Measurements from ENCODE around the gene NCAPH2. TPM values are rescaled to one million over a fixed set of nuclear protein-coding genes. Genes with fewer than 3 reads are reported as not detected.
A peak's percentile ranks its signal among the peaks of the same experiment; 100 is the strongest.

The NCAPH2 gene
- polyA plus RNA-seq, 3 donors, result 12.5 to 23.6 (median 18.1) TPM

DNA sequence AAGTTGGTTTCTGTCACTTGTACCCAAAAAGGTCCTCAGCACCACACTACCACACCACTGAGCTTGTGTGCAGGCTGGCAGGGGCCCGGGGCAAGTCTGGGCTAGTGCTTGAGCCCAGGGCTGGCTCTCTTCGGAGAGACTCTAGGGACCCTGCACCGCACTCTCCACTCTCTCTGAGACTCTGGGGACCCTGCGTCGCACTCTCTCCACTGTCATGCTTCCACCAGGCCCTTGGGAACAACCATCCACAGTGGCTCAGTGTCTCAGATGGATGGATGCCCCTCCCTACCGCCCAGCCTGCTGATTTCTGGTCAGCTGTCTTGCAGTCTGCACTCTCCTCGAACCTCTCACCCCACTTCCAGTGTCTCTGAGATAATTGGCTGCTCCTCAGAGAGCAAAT lies 31.2 kb upstream of the NCAPH2 start:
- Mint-ChIP-seq H3K27me3 (ENCODE audit: low read depth in 3 of 3) (peaks cover 30 to 54% (median 40%) of the 10 kb centered on the region in 3 donors), H3K4me3 (peak overlapping the region in 1 of 2 donors; percentile 7), H3K9me3 (peaks cover 0 to 9% (median 6%) of the 10 kb centered on the region in 7 donors), H3K4me1 (peaks cover 29% of the 10 kb centered on the region), H3K27ac (no peak overlapping the region), H3K36me3 (peaks cover 4 to 7% of the 10 kb centered on the region in 2 donors)
- TF ChIP-seq, protein P1, sequence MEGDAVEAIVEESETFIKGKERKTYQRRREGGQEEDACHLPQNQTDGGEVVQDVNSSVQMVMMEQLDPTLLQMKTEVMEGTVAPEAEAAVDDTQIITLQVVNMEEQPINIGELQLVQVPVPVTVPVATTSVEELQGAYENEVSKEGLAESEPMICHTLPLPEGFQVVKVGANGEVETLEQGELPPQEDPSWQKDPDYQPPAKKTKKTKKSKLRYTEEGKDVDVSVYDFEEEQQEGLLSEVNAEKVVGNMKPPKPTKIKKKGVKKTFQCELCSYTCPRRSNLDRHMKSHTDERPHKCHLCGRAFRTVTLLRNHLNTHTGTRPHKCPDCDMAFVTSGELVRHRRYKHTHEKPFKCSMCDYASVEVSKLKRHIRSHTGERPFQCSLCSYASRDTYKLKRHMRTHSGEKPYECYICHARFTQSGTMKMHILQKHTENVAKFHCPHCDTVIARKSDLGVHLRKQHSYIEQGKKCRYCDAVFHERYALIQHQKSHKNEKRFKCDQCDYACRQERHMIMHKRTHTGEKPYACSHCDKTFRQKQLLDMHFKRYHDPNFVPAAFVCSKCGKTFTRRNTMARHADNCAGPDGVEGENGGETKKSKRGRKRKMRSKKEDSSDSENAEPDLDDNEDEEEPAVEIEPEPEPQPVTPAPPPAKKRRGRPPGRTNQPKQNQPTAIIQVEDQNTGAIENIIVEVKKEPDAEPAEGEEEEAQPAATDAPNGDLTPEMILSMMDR (IDR thresholded peaks at IDR 0.05), result no peak
- Histone ChIP-seq H3K9me3 (replicated peaks in 1 of 2; ENCODE audit: control insufficient read depth in 1 of 2, insufficient read depth in 1 of 2, low read length in 2 of 2) (no peaks in the 10 kb centered on the region), H3K4me3 (replicated peaks in 1 of 3; ENCODE audit: low read depth in 2 of 3, low read length in 3 of 3) (no peak overlapping the region), H3K9ac (ENCODE audit: insufficient read depth, low read length, poor library complexity, severe bottlenecking) (no peak overlapping the region), H3K4me1 (ENCODE audit: control insufficient read depth in 1 of 2, insufficient read depth in 2 of 2, low read length in 2 of 2) (peaks cover 25 to 43% of the 10 kb centered on the region in 2 donors), H3K27me3 (ENCODE audit: control insufficient read depth in 2 of 2, insufficient read depth in 2 of 2, low read length in 2 of 2) (peaks cover 4 to 30% of the 10 kb centered on the region in 2 donors), H4K20me1 (ENCODE audit: insufficient read depth, low read length) (peaks cover 25% of the 10 kb centered on the region), H3K4me2 (replicated peaks; ENCODE audit: extremely low read depth, low read length, poor library complexity, severe bottlenecking) (no peak overlapping the region), H2AFZ (ENCODE audit: insufficient read depth, low read depth, low read length, poor library complexity, severe bottlenecking) (no peak overlapping the region), H3K36me3 (replicated peaks in 1 of 2; ENCODE audit: control insufficient read depth in 1 of 2, insufficient read depth in 2 of 2, low read length in 2 of 2) (no peaks in the 10 kb centered on the region), H3K27ac (ENCODE audit: low read depth in 1 of 2, low read length in 2 of 2) (no peak overlapping the region), H3K79me2 (ENCODE audit: insufficient read depth, low read length) (peaks cover 26% of the 10 kb centered on the region)
- intact Hi-C loops (cut with micrococcal nuclease), result no loop called here
- 89% methylated on average over 5 of the region's 7 CpGs for WGBS (ENCODE audit: insufficient coverage)
- DNase-seq, result no peak

DNA sequence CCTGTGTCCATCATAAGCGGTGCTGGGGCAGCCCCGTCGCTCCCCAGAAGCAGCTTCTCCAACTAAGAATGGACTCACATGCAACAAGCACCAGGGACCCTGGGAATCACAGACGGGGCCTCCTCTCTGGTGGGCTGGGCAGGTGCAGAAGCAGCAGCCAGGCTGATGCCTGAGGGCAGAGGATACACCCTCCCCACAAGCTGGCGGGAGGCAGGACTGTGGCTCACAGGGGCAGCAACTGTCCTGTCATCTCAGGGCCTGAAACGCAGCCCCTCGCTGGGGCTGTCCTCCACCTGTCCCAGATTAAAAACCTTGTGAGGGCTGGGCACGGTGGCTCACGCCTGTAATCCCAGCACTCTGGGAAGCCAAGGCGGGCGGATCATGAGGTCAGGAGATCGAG lies 30.1 kb upstream of the NCAPH2 start:
- Mint-ChIP-seq H3K9me3 (peaks cover 0 to 12% (median 6%) of the 10 kb centered on the region in 7 donors), H3K27ac (no peak overlapping the region), H3K27me3 (ENCODE audit: low read depth in 3 of 3) (peaks cover 33 to 64% (median 42%) of the 10 kb centered on the region in 3 donors), H3K4me1 (peaks cover 19% of the 10 kb centered on the region), H3K4me3 (peak overlapping the region in 1 of 2 donors; percentile 39), H3K36me3 (peaks cover 4% of the 10 kb centered on the region in 2 donors)
- Histone ChIP-seq H3K36me3 (replicated peaks in 1 of 2; ENCODE audit: control insufficient read depth in 1 of 2, insufficient read depth in 2 of 2, low read length in 2 of 2) (no peaks in the 10 kb centered on the region), H3K4me3 (replicated peaks in 1 of 3; ENCODE audit: low read depth in 2 of 3, low read length in 3 of 3) (no peak overlapping the region), H2AFZ (ENCODE audit: insufficient read depth, low read depth, low read length, poor library complexity, severe bottlenecking) (no peak overlapping the region), H3K9me3 (replicated peaks in 1 of 2; ENCODE audit: control insufficient read depth in 1 of 2, insufficient read depth in 1 of 2, low read length in 2 of 2) (no peaks in the 10 kb centered on the region), H4K20me1 (ENCODE audit: insufficient read depth, low read length) (peaks cover 14% of the 10 kb centered on the region), H3K4me2 (replicated peaks; ENCODE audit: extremely low read depth, low read length, poor library complexity, severe bottlenecking) (no peak overlapping the region), H3K79me2 (ENCODE audit: insufficient read depth, low read length) (peaks cover 15% of the 10 kb centered on the region), H3K4me1 (ENCODE audit: control insufficient read depth in 1 of 2, insufficient read depth in 2 of 2, low read length in 2 of 2) (peaks cover 22 to 36% of the 10 kb centered on the region in 2 donors), H3K27ac (ENCODE audit: low read depth in 1 of 2, low read length in 2 of 2) (no peak overlapping the region), H3K9ac (ENCODE audit: insufficient read depth, low read length, poor library complexity, severe bottlenecking) (no peak overlapping the region), H3K27me3 (ENCODE audit: control insufficient read depth in 2 of 2, insufficient read depth in 2 of 2, low read length in 2 of 2) (peaks cover 9 to 40% of the 10 kb centered on the region in 2 donors)
- intact Hi-C loops (cut with micrococcal nuclease), result no loop called here
- 98% methylated on average over 5 of the region's 12 CpGs for WGBS (ENCODE audit: insufficient coverage)
- no peak for DNase-seq
- TF ChIP-seq, protein P1 (IDR thresholded peaks at IDR 0.05), result no peak
